Astrocyte of the spinal cord (primary cell): Measurements from ENCODE around the gene ZBTB16.

ENCODE experiments used
- DNase-seq: peaks from one replicate; pipeline ENCODE4 v3.0.0; 2011; ENCODE audit warnings: low read depth, low spot score
- H3K4me3 ChIP-seq: 2 replicates; pipeline ENCODE4 v1.5.1; 2011; ENCODE audit warnings: low read depth, mild to moderate bottlenecking, low read length, moderate library complexity
- in situ Hi-C: cut with HindIII; loops from 2 replicates; pipeline ENCODE4 v1.10.0; 2017; ENCODE audit warnings: low sequenced_read_pairs
- TF ChIP-seq, protein P1 (sequence below): IDR thresholded peaks from 2 replicates; pipeline ENCODE4 v1.5.1; 2012; ENCODE audit warnings: low read depth, mild to moderate bottlenecking, low read length, inconsistent platforms

Gene ZBTB16

DNA sequence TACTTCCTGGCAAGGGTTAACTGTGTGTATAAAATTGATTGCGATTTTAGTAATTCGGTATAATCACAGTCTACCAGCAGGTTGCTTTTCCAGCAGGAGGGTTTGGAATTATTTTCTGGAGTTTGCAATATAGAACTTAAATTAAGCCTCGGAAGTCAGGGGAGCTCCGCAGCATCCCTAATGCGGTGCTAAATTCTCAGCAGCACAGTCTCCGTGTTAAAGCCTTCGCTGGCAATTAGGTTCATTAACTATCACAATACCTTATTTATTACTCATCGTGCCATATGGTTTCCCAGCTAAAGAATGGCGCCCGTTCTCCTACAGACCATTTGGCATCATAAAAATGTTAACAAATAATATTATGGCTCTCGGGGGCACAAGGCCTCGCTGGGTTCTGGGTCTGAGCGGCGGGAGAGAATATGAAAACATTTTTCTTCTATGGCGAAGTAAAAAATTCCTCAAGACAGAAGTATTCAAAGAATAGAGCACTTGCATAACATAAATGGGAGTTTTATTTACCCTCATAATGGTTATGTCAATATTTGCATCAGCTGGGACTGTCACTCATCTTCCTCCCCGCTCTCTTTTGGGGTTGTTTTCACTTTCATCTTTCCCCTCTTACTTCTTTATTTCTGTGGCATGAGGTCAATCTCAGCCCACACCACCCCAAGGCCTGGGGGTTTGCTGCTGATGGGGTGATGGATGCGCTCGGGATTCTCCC lies 28.1 kb upstream of the ZBTB16 start:
- DNase-seq = no peak
- TF ChIP-seq, protein P1, sequence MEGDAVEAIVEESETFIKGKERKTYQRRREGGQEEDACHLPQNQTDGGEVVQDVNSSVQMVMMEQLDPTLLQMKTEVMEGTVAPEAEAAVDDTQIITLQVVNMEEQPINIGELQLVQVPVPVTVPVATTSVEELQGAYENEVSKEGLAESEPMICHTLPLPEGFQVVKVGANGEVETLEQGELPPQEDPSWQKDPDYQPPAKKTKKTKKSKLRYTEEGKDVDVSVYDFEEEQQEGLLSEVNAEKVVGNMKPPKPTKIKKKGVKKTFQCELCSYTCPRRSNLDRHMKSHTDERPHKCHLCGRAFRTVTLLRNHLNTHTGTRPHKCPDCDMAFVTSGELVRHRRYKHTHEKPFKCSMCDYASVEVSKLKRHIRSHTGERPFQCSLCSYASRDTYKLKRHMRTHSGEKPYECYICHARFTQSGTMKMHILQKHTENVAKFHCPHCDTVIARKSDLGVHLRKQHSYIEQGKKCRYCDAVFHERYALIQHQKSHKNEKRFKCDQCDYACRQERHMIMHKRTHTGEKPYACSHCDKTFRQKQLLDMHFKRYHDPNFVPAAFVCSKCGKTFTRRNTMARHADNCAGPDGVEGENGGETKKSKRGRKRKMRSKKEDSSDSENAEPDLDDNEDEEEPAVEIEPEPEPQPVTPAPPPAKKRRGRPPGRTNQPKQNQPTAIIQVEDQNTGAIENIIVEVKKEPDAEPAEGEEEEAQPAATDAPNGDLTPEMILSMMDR = no peak
- in situ Hi-C loops = no loop called here

DNA sequence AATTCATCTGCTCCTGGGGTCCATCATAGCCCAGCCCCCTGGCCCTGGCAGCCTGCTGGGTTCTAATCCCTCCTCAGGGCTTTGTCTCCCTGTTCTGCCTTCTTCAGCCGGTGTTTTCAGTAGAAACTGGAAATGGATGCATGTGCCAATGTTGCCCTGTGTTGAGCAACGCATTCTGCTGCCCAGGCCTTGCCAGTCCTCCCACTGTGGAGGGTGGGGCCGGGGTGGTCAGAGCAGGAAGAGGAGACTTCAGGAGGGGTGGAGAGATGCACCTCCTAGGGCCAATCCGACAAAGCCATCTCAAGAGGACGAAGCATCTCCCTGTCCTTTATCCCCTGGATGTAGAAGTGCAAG lies 27.6 kb upstream of the ZBTB16 start:
- in situ Hi-C loops = no loop called here
- TF ChIP-seq, protein P1 = no peak
- H3K4me3 ChIP-seq = no peak overlapping the region
- no peak for DNase-seq

More for the DNA sequence above, 28.1 kb upstream of the ZBTB16 start:
- no peak overlapping the region for H3K4me3 ChIP-seq

DNA sequence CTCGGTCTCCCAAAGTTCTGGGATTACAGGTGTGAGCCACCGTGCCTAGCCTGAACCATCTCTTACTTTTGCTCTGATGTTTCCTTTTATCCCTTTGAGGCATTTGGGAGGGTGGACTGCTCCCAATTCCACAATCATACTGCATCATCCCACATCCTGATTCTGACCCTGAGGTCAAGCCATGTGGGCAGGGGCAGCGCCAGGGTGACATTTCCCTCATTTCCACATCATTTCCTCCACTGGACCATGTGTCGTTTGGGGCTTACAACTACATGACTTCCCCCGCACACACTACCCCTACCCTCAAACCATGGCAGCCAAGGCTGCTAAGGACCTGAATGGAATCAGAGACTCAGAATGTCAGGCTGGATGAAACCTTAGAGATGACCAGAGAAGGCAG lies 26.4 kb upstream of the ZBTB16 start:
- in situ Hi-C loops = no loop called here
- no peak overlapping the region for H3K4me3 ChIP-seq
- DNase-seq = no peak
- TF ChIP-seq, protein P1 = no peak

DNA sequence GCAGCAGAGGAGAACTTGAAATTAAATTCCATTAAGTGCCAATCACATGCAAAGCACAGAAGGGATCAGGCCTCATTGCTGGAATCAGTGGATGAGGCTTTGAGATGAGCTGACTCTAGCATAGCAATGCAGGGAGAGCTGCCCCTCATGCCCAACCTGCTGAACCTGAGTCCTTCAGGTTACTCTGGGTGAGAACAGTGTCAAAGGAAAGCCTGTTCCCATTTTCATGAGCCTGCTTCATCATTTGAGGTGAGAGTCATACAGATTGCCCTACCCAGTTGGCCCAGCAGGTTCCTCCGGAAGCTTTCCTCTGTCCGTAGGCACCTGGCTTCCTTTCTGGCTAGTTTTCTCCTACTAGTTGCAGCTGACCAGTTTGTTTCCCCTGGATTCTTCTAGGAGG lies 25.9 kb upstream of the ZBTB16 start:
- no peak for DNase-seq
- TF ChIP-seq, protein P1 = no peak
- H3K4me3 ChIP-seq = no peak overlapping the region
- in situ Hi-C loops = no loop called here

DNA sequence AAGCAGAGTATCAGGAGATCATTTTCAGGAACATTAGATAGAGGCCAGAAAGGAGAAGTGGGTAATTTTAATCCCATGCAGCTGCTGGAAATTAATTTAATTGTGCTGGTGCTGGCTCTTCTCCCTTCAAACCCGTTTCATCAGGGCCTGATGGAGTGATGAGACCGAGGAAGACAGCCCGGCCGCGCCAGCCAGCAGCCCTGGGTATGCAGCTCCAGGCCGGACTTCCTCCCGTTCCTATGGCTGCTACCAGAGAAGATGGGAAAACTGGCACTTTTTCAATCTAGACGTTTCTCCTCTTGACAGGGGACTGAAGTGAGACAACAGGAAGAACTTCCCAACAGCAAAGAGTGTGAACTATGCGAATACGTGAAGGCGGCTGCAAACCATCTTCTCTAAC lies 24.6 kb upstream of the ZBTB16 start:
- no peak for DNase-seq
- H3K4me3 ChIP-seq = no peak overlapping the region
- in situ Hi-C loops = no loop called here
- TF ChIP-seq, protein P1 = no peak

DNA sequence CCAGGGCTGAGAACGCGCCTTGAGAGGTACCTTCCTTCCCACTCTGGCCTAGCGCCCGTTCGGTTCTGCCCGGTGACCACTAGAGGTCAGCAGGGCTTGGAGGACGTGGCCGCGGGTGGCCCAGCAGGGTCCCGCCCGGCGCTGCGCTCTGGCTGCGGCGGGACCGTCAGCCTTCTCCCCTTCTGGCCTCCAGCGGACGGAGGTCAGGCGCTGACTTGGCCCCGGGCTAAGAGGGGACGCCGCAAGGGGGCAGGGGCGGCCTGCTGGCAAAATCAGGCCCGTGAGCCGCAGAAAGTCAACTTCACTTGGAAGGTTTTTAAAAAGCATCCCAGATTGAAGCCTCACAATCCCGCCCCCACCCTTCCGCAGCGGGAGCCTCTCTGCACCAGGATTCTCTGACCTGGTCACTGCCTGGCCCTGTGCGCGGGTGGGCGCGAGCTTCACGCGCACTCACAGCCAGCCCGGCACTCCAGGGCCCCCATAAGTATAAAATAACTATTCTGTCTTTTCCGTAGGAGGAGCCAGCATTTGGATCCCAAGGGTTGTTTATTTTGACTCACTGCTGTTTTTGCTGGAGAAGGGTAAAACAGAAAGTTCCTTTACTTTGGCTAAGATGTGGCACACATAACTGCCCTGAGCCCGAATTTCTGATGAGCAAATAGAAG lies 23.2 kb upstream of the ZBTB16 start:
- DNase-seq = peak; percentile 69
- TF ChIP-seq, protein P1 = peak; percentile 71
- peak overlapping the region; percentile 33 for H3K4me3 ChIP-seq
- in situ Hi-C loops = no loop called here
